Activated naive CD4-positive, alpha-beta T cell treated with anti-CD3 and anti-CD28 coated beads, Interleukin-2, amount 50 U/mL, for 16 hours (primary cell): ENCODE data around the gene SETD6.

Source experiments
- DNase-seq: peaks from one replicate; pipeline ENCODE4 v3.0.0-alpha.2; 2020

The SETD6 gene

DNA sequence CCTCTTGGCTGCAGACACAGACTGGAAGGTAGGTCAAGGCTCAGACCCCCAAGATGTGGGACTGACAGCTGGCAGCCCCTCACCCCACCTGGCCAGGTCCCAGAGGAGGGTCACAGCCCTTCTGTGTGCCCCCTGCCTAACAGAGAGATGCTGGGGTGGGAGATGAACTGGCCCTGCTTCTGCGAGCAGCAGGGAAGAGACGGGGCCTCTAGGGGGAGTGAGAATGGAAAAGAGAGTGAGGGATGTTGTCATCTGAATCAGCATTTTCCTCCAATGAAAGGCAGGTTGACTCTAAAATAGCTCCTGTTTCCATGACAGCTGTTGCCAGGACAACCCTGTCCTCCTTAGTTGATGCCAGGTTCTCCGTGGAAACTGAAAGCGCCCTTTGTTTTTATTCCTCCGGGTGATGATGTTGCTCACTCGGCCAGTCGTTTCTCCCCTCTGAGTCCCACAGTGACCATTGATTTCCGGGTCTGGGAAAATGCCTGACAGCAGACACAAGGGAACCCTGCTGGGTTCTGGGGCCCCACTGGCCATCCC lies 20.3 kb upstream of the SETD6 start:
- DNase-seq, result peak; percentile 54

DNA sequence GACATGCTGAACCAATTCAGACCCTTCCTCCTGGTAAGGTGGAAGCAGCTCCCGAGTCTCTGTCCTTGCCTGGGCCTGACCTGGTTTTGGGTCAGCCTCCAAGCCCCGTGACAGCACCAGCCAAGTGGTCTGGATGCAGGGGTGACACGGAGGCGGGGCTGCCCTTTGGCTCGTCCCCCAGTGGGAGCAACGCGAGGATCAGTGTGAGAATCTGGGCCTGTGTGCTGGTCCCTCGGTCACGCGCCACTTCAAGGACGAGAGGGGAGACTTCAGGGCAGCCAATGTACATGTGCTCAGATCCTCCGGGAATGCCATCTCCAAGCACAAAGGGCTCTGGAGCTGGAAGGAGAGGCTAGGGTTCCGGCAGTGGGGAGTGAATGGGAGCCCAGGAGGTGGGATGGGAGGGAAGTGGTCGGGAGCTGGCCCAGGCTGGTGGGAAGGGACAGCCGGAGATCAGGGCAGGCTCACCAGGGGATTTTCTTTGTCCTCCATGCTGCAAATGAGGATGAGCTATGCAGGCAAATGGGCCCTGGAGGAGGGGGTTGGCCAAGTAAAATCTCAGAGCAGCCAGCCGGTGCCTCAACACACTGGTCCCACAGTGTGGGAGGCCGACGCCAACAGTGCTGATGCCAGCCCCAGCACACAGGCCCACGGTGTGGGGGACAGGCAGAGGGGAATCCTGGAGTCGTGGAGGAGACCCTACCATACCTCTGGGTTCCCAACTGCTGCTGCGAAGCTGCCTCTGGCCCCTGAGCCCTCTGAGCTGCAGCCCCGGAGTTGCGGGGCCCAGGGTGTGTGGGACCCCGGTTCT lies 19.6 kb upstream of the SETD6 start:
- no peak for DNase-seq

DNA sequence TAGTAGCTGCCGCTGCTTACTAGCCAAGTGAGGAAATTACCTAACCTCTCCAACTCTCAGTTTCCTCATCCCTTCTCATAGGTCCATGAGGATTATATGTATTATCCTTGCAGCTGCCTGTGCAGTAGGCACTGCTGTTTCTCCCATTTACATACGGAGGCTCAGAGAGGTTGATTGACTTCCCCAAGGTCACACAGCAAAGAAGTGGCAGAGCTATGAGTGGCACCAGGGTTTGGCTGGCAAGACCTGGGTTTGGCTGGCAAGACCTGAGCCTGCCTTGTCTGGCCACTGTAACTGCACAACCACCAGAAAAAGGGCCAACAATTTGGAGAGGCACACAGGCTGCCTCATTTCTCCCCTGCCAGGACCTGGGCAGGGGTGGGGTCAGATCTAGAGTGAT lies 17.8 kb upstream of the SETD6 start:
- no peak for DNase-seq

DNA sequence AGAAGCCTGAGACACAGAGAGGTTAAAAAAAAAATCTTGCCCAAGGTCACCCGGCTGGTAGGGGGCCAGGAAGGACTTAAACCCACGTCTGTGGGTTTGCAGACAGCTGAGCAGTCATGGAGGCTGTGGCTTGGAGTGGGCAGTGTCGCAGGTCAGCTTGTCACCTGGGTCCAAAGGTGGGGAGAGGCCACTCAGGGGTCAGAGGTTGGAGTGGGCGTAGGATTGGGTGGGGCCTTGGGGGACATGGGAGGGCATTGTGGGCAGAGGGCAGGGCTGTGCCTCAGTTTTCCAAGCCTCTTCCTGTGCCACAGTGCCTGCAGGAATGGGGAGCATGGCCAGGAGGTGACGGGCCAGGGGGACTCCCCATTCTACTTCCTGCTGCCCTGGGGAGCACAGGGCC lies 17.4 kb upstream of the SETD6 start:
- no peak for DNase-seq

DNA sequence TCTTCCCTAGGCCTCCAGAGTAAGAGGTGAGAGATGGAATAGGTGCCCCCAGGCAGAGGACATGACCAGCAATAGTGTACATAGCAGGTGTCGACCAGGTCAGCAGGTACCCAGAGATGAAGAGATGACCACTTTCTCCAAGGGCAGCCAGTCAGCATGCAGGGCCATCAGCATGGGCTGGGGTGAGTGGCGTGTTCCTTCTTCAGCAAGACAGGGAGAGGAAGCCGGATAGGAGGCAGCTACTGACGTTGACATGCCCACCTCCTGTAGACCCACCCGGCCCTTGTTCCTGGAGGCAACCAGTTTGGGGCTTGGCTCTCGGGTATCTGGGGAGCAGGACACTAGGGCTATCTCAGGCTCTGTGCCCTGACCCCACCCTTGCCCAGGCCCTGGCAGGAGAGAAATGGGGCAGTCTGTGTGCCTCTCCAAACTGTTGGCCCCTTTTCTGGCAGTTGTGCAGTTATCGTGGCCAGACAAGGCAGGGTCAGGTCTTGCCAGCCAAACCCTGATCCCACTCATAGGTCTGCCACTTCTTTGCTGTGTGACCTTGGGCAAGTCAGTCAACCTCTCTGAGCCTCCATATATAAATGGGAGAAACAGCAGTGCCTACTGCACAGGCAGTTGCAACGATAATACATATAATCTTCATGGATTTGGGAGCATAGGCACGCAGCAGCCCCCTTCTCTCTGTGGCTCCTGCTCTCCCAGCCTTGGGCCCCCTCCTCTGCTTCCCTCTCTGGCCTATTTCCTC lies 16.8 kb upstream of the SETD6 start:
- DNase-seq, result no peak

DNA sequence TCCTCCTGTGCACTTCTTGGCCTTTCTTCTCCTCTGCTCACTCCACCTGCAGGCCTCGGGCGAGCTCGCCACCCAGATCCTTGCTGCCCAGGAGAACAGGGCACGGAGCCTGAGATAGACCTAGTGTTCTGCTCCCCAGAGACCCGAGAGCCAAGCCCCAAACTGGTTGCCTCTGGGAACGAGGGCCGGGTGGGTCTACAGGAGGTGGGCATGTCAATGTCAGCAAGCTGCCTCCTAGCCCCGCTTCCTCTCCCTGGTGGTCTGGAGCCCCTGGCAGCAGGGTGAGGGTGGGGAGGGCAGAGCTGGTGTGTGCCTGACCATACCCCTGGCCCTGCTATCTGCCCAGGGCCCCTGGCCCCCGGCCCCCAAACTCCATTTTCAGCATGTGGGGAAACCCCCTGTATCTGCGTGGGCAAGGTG lies 16.2 kb upstream of the SETD6 start:
- DNase-seq, result no peak

DNA sequence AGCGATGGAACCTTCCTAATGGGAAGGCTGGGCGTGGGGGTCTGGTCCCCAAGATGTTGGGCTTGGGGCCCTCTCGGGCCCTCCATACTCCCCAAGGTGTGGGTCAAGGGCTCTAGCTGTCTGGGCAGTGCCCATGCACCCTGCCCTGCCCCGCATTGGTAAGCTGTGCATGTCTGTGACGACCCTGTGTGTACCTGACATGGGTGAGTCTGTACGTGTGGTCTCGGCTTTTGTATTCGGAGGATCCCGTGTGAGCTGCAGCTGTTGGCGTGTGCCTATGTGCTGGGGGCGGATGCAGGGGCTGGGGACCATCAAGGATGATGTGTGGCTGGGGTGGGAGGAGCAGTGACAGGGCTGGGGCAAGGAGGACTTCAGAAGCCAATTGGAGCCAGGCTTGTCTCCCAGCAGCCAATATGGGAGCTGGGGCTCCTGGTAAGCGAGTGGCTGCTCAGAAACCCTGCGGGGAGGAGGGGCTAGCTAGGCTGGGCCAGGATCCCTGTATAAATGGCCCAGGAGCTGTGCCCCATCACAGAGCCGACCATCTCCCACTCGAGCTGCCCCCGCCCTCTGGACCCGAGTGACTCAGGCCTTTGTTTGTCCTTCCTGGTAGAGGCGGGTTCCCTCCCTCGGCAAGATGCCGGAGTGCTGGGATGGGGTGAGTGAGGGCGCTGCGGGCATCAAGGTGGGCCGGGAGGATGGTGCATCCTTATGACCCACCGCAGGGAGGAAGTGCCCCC lies 15.5 kb upstream of the SETD6 start, which contains the start of gene NDRG4:
Gene NDRG4 (plus strand): TSS at position 529 of the 737 bp plus-strand sequence. CDS start 106 bp downstream, at position 635.
- peak; percentile 43 for DNase-seq

DNA sequence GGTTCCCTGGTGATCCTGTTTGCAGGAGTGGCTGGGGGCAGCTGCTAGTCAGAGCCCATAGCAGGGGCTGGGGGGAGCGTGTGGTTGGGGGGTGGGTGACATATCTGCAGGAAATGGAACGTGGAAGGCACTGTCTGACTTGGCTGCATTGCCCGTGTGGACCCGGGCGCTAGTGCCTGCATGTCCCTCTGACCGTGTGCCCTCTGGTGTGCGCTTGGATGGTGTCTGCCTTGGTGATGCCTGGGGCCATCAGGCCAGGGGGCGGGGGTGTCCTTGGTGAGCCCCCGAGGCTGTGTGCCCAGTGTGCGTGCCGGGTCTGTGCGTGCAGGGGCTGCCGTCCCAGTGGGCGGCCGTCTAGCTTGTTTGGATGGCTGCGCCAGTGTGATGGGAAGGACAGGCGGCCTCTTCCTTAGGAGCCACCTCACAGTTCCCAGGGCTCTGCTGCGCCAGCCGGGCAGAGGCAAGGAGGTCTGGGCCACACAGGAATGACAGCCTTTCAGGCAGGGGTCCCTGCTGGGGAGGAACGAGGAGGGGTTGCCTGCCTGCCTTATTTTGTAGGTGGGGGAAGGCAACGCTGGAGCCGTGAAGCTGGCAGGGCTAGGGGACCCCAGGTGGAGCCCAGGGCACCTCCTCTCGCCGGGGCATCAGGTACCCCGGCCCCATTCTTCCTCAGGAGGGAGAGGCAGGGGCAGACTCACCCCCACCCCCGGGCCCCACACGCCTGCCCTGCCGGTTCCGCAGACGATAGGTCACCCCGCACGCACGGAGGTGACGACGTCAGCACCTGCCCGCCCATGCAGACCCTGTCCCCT lies 14.7 kb upstream of the SETD6 start:
- peak; percentile 38 for DNase-seq

DNA sequence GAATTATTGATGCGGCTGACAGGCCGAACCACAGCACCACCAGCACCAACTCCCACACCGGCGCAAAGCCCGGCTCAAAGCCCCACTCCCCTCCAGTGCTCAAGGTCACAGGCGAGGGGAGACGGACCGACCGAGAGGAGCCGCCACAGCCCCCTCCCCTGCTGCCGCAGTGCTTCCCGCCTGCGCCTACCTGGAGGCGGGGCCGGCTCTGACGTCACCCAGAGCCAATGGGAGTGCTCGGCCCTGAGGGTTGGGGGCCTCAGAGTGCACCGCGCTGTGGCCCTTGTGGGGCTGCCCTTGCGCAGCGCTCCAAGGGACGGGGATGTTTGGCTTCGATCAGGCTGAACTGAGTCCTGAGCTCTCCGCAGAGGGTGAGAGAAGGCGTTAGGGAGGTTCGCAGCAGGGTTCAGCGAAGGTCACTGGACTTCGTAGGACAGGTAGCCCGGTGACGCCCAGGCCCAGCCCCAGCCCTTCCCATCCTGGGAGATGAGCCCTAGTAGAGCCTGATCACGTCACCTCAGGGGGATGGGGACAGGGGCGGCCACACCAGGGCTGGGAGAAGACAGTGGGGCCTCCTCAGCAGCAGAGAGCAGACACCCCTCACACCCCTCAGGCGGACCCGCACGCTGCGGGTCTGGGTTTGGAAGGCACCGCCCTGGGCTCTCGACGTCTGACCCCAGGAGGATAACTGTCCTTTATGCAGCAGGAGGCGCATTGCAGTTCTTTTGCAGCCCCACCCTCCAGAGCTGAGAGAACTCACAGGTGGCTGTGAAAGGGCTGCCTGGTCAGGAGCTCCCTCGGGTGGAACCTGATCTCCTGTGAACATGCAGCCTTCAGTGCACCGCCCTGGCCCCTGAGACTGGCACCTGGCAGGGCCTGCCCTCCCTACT lies 13.8 kb upstream of the SETD6 start:
- DNase-seq, result peak; percentile 61

DNA sequence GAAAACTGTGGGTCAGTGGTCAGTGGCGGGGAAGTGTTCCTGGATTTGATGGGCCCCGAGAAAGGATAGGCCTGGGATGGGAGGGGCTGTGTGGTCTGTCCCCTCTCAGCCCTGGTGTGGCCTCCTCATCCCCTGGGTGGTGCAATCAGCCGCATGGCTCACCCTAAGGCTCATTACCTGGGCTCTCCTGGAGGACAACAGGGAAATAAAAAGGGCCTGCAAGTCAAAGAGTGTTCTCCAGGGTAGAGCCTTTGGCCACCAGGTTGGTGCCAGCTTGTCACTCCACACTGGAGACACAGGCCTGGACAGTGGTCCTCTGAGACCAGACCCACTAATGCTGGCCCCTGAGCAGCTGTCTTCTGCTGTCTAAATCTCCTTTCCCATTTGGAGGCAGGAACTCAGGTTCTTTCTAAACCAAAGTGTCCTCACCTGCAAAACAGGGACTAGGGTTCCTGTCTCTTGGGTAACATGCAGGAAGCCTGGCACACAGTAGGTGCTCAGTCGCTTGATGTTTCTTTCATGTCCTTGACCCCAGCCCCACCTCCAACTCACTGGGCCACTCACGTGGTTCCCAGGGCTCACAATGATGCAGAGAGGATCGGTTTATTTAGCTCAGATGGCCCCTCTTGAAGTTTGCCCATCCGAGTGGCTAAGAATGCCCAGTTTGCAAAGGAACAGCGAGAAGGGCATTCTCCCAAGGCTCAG lies 12.9 kb upstream of the SETD6 start:
- DNase-seq, result no peak

DNA sequence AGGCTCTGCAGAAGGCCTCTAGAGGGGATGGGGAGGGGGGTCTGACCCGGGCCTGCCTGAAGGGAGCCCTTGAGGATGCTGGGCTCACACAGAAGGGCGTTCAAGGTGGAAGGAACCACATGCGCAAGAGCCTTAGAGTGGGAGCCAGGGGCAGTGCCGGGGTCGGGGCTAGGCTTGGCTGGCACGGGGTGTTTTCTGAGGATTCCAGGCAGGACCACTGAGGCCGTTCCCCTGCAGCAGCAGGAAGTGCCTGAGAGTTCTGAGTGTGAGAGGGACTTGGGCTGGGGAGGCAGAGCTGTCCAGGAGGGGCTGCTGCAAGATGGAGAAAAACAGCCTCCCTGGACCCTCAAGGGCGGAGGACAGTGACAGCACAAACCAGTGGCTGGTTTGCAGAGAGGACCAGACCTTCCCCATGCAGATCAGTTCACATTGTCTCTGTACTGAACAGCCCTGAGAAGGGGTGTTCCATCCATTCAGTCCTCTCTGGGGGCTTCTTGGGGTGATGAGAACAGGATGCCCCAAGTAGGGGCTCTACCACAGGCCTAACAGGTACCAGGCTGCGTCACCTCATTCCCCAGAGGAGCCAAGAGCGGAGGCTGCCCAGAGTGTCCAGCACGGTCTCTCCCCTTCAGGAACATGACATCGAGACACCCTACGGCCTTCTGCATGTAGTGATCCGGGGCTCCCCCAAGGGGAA lies 12.0 kb upstream of the SETD6 start:
- DNase-seq, result no peak

DNA sequence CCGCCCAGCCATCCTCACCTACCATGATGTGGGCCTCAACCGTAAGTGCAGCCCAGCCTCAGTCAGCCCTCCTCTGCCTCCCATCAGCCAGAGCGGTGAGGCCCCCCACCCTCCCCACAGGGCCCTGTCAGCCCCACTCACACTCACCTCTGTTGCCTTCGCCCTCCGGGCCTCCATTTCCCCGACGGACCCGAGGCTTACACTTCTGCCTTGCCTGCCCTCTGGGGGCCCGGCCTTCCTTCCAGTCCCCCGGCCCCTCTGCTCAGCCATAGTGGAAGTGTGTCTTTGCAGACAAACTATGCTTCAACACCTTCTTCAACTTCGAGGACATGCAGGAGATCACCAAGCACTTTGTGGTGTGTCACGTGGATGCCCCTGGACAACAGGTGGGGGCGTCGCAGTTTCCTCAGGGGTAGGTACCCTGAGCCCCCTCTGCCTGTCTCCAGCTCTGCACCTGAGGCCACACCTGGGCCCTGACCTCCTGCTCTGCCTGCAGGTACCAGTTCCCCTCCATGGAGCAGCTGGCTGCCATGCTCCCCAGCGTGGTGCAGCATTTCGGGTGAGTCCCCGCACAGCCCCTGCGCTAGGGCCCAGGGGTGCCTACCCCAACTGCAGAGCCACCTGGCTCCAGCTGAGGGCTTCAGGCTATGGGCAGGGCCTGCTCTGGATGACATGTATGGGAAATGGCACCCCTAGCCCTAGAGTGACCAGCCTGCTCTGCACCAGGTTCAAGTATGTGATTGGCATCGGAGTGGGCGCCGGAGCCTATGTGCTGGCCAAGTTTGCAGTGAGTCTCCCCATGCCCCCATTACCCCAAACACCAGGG lies 11.2 kb upstream of the SETD6 start:
- no peak for DNase-seq

DNA sequence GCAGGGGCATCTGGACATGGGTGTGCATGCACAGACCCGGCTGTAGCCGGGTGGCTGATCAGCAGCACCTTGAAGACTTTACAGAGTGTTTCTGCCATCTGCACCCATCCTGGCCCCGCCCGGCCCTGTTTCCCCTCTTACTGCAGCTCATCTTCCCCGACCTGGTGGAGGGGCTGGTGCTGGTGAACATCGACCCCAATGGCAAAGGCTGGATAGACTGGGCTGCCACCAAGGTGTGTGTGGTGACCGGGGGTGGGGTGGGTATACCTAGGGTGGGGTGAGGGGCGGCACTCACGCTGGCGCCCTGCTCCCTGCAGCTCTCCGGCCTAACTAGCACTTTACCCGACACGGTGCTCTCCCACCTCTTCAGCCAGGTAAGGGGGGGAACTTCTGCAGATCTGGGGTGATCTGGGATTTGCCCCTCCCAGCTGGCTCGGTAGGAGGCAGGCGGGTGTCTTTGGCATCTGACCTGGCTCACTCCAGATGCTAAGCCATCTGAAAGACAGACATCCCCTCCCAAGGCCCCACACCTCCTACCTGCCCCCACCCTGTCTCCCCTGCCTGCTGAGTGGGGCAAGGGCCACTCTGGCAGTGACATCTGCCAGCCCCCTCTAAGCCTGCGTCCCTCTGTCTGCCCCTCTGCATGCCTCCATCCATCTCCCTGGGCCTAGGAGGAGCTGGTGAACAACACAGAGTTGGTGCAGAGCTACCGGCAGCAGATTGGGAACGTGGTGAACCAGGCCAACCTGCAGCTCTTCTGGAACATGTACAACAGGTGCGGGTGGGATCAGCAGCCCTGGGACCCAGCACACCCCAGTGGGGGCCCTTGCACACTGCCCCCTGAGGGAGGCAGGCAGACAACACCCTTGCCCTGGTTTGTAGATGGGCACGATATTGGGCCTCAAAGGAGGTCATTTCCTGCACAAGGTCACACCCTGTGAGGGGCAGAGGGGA lies 8.8 kb upstream of the SETD6 start:
- no peak for DNase-seq

DNA sequence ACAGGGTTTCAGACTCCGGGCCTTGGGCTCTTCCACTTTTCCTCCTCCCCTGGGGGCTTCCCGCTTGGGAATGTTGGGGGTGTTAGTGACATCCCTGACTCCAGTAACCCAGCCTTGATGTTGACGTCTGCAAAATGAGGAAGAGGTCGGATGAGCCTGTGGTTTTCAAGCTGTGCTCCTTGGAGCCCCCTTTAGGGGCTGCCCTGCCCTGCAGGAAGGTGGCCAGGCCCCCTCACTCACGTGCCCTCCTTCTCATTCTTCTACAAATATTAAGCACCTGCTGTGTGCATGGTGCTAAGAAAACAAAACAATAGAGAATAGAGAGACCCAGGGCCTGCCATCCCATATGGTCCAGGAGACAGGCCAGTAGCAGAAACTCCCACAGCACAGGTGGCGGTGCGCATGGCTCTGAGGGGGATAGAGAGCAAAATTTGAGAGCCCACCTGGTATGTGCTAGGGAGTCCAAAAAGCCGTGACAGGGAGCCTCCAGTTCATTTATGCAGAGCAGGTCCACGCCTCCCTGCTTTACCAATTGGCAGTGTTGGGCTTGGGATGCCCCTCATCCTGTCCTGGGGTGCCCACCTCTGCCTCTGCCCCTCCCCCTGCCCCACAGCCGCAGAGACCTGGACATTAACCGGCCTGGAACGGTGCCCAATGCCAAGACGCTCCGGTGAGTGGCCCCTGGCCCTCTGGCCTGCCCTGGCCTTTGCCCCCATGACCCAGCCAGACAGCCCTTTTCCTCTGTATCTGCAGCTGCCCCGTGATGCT lies 7.9 kb upstream of the SETD6 start:
- no peak for DNase-seq

DNA sequence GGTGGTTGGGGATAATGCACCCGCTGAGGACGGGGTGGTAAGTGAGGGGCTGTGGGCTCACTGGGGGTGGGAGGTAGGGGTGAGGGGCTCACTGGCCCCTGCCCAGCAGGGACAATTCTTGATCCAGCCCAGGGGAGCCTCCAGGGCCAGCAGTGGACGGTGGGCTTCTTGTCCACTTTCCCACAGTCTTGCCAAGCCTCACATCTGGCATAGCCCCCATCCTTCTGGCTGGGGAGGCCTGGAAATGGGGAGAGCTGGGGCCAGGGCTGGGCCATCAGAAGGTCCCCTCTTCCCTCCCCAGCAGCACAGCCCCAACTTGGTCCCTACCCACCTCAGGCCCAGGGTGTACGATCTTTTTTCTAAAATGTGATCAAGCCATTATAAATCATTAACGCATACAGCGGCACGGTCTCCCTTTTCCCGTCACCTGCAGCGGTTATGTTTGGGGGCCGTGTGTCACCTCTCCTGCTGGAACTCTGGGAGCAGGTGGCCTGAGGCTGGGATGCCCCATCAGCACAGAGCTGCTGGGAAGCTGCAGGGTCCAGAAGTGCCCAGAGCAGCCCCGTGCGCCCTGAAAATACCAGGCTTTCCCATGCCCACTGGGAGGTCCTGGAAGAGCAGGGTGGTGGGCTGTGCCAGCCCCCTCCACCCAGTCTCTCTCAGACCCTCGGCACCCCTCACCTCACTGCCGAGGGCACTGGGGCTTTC lies 7.2 kb upstream of the SETD6 start:
- DNase-seq, result no peak

DNA sequence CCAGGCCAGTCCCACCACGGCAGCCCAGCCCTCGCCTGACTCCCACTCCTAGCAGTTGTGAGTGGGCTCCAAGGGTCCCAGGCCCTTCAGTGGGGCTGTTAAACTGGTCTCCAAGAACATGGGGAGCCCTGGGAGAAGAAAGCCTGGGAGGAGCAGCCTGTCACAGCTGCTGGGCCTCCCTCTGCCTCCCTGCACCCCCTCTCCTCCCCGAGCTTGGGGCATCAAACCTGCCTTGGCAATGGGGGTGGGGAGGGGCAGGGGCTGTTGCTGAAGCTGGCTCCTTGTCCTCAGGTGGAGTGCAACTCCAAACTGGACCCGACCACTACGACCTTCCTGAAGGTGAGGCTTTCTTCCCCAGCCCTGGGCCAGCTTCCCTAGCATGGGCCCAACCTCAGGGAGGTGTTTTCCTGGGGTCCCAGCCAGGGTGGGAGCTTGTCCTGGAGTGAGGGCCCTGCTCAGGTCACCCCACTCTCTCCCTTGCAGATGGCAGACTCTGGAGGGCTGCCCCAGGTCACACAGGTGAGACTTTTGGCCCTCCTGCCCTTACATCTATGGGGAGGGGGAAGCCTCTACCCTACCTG lies 6.6 kb upstream of the SETD6 start:
- DNase-seq, result no peak
